DMS114 treated with DMSO at 0.1 percent for 48 hours (cell line): ENCODE data around the gene TBC1D16.

Experiments
- DNase-seq: peaks from one replicate; lab custom pipeline; 2025; ENCODE audit not compliant: unreplicated experiment; lab: John Stamatoyannopoulos, UW

Gene TBC1D16

DNA sequence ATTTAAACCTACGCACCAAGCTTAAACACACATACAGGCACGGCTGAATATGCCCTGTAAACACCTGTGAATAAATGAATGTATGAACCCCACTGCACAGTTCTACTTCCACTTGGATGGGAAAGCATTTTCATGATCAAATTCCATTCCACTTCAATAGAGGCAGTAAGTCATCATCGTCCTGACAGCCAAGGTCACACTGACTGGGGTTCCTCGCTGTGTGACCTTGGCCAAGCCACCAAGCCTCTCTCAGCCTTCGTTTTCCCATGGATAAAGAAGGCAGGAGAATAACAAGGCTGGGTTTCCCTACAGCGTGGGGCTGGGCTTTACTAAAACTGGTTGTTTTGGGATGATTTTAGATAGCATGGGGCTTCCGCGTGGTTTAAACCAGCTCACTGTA, 82.8 kb downstream of the TBC1D16 start:
- DNase-seq, result no peak

DNA sequence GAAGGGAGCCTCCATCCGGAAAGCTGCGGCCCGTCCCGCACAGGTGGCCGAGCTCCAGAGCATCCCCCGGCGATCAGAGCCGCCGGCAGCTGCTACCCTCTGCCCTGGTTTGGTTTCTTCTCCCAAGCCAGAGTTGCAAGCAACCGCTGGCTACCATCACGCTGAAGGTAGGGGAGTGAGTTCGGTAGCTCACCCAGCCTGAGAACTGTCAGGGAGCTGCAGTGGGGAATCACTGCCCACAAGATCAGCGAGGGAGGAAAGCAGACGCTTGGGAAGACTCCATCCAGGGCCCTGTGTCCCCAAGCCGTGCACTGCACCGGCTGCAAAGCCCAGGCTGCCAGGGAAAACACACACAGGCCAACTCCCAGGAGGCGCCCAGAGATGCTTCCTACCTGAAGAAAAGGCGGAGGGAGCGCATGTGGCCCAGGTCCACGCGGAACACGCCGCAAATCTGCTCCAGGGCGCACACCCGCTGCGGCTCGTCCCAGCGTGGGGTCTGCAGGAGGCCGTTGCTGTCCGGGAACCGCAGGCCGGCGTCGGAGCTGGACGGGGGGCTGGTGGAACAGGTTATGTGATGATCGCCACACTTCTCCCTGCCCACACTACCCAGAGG, 83.3 kb downstream of the TBC1D16 start:
- DNase-seq, result no peak

DNA sequence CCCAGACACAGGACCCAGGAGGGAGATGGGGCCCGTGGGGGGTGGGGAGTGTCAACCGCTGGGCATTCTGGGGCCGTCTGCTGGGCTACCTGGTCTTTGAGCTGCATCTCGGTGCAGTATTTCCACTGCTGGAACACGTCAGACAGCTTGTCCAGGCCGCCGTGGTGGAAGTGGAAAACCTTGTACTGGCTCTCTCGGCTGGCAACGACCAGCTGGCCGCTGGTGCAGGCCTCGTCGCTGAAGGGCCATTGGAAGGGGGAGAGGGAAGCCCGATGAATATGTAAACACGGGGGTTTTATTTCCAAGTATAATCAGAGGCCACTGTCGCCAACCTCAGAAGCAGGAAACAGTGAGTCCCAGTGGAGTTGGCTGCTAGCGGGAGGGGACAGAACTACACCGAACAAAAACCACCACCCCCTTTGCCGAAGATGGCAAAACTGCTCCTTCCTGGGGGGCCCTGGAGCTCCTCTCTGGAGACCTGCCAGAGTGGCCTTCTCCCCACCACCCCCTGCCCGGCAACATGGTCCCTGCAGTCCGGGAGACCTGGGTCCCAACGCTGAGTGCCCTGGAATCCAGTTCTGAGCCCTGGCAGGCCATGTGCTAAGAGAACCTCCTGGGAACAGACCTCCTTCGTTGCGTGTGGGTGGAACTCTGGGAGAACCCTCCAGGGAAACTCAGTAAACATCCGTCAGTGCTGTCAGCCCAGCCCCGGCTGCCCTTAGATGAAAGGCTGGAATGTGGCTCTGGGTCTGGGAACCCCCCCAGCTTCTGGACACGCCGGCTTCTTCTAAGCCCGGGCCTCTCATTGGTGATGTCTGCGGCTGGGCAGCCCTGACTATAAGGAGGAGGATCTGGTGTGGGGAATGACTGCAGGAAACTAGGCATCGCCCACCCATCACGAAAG, 84.1 kb downstream of the TBC1D16 start:
- no peak for DNase-seq

DNA sequence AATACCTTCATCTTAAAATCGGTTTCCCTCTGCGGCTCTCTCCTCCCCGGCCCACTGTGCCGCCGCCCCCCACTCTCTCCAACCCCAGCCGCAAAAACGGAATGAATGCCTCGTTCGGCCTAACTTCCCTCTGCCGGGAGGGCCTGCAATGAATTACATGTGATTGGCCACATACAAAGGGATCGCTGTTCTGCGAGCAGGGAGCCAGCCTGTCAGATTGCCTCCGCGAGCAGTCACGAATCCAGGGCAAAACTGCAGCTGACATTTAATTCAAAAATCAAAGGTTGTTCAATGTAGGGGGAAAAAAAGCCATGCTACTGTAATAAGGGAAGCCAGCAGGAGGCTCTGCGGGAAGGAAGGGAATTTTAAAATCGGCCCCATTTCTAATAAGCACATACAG, 84.9 kb downstream of the TBC1D16 start:
- no peak for DNase-seq

DNA sequence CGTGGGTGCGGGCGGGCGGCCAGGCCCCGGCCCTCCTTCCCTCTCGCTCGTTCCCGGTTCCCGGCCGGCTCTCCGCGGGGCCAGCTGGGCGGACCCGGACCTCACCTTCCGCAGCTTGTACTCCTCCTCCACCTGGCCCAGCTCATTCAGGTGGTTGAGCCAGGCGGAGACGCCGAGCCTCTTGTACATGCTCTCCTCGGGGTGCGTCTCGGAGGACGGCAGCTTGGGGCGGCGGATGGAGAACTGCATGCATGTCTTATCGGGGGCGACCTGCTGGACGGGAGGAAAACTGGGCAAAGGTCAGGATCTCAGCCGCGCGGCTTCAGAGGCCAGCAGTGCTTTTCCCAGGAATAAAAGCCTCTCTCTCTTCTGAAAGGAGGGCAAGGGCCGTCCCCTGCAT, 85.4 kb downstream of the TBC1D16 start:
- DNase-seq, result no peak

DNA sequence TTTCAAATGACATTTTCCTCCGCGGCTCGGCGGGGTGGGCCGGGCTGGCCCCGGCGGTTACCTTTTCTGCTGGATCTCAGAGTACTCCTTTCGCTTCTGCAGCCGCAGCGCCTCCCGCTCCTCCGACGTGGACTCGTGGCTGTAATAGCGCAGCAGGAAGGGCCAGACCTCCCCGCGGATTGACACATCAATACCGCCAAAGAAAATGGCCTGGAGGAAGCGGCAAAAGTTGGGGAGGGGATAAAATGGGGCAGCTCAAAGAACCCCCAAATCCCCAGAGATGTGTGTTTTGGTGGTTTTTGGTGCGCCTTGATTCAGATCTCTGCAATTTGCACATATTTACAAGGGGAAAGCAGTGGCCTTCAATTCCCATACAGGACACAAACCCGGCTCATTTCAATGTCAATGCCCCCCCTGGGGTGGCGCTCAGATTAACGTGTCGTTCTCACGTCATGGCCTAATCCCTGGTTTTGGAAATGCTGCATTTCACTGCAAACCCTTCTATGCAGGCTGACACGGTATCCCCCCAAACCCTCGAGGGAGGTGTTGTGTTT, 85.9 kb downstream of the TBC1D16 start:
- no peak for DNase-seq

DNA sequence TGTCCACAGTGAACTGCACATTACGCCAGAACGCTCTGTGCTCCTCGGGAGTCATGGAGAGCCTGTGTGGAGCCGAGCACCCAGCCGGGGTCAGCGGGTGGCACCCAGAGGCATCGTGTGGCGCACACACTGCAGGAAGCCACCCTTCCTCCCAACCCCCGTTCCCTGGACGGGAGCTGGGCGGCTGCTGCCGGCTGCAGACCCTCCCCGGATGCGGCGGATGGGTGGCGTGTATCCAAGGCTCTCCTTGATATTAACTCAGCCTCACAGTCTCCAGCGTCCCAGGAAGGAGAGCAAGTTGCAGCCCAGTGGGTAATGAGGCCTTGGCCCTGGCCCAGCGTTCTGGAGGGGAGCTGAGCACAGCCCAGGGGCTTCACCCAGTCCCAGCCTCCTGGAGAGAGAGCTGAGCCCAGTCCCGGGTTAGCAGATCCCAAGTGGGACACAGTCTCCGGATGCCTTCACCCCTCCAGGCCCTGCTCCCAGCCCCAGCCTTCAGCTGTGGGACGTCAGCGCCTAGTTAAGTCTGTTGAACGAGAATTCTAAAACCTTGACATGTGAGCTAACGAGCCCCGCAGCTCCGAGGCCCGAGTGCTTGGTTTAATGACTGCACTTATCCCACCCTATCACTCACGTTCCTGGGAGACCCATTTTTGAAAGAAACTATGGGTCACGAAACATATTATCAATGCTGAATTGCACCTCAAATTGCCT, 86.6 kb downstream of the TBC1D16 start:
- DNase-seq, result no peak

DNA sequence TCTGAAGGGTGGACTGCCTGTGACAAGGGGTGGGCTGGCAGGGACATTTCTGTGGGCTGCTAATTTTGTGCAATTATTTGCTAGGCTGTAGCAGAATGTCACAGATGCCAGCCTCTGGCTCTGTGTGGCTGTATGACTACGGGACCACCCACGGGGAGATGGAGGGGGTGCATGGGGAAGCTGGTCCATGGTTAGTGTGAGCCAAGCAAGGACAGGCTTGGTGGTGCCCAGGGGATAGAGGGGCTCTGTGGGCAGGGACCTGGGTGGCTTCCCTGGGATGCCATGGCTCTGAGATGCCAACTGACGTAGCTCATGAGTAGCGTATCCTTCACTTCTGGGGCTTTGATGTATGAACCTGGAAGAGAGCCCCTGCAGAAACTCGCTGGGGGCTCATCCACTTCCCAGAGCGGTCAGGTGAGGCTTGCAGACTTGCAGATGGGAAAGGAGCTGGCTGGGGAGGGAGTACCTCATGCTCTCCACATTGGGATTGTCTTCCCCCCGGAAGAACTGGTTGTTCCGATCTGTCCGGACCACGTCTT, 87.2 kb downstream of the TBC1D16 start:
- DNase-seq, result no peak

DNA sequence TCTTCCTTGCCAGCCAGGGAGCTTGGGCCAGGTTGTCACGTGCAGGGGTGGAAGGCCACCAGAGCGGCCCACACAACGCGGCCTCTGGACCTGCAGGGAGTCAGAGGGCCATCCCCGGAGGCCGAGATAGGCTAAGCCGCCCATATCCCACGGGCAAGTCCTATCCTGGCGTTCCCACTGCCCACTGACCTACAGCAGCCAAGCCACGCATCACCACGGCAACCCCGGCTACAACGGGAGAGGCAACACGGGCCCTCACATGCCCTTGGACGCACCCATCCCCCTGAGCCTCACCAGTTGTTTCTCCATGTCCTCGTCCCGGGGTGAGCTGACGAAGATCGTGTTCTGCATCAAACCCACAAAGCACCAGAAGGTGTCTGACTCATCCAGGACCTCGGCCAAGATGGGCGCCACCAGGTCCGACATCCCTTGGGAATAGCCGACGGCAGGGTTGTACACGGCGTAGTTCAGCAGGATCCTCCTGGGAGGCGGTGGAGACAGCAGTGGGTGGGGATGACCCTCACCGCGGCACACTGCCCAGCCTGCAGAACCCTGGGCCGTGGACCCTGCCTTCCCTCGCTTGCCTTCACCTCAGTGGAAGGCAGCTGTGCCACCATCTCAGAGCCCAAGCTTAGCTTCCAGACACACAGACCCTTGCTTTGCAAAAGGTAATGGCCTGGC, 88.2 kb downstream of the TBC1D16 start:
- DNase-seq, result no peak

DNA sequence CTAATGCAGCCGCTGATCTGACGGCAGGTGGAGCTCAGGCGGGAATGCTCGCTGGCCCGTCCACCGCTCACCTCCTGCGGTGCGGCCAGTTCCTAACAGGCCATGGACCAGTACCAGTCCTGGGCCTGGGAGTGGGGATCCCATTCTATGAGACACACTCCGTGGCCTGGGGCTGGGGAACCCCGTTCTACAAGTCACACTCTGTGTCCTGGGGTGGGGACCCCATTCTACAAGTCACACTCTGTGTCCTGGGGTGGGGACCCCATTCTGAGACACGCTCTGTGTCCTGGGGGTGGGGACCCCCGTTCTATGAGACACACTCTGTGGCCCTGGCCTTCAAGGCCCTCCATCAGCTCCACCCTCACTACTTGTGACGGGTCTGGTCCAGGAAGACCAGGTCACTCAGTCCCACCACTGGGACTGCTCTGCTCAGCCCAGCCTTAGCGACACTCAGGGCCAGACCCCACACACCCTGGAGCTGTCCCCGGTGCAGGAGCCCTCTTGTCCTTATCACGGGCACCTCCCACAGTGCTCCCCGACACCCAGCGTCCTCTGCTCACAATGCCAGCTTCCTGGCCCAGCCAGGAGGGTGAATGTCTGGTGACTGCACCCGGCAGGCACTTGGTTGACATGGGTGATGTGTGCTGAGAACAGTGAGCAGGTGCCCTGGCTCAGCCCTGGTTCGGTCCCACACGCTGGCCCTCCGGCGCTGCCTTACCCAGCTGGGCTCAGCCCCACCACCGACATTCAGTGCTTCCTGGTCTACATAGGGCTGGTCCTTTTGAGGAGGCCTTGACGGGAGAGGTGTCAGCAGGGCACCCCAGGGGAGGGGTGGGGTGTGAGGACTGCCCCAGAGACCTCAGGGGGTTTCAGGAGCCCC, 89.1 kb downstream of the TBC1D16 start:
- DNase-seq, result no peak

DNA sequence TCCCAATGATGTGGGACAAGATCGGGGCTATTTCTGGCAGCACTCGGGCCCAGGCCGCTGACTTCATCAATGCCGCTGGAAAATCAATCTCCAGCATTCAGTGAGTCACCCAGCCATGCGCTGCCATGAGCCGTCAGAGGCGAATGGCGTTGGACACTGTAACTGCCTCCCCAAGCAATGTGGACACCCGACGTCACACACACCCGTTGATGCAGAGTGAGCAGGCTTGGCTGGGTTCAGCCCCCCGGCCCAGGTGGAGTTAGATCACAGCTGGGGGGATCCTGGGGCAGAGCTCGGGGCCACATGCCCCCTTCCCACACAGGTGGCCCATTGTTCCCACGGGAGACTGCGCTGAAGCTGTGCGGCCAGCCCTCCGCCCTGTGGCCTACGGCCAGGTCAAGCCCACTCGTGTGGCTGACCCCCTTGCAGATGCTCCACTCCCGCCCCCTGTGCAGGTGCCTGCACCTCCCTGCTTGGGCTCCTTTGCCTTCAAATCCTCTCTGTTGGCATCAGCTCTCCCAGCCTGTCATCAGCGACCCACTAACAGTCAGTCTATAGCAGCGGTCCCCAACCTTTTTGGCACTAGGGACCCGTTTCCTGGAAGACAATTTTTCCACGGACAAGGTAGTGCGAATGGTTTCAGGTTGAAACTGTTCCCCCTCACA, 89.9 kb downstream of the TBC1D16 start:
- DNase-seq, result no peak

DNA sequence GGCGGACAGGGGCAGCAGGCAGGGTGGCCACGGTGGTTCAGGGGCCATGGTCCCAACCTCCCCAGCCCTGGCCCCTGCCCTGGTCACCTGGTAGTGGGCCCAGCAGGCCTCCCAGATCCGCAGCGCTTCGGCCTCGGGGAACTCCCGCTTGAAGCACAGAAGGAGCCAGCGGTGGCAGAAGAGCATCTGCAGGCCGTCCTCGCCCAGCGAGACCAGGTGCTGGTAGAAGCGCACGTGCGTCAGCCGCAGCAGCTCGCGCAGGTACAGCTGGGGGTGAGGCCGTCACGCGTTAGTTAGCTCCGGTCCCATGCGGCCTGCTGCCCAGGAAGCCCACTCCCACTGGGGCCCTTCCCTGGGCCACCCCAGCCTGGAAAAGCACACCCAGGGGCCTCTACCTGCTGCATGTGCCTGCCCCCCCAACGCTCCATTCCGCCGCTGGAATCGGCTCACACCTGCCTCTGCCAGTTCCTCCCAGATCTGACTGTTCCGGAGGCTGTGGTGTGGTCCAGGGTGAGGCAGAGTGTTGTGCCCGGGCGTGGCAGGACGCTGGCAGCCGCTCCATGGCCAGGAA, 90.8 kb downstream of the TBC1D16 start:
- DNase-seq, result no peak

DNA sequence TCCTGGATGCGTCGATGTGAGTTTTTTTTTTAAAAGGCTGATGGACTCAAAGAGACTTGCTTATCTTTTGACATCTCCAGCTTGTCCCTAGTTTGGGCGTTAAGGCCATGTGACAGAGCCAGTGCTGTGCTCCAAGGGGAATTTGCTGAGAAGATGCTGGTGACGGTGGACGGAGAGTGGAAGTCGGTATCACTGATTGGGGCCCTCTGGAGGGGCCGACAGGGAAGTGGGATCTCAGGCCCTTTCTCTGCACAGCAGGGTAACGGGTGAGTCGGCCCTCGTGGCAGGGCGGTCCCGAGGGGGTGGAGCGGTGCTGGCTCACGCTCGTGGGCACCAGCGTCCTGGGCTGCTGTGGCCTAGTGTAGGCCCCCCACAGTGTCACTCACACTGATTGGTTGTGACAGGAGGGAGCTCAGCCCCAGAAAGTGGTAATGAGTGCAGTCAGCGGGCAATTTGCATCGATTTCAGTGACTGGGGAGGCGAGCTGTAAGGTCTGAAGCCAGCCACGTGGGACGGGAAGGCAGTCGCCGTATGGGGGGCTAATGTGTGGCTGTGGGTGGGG, 91.3 kb downstream of the TBC1D16 start:
- DNase-seq, result no peak

DNA sequence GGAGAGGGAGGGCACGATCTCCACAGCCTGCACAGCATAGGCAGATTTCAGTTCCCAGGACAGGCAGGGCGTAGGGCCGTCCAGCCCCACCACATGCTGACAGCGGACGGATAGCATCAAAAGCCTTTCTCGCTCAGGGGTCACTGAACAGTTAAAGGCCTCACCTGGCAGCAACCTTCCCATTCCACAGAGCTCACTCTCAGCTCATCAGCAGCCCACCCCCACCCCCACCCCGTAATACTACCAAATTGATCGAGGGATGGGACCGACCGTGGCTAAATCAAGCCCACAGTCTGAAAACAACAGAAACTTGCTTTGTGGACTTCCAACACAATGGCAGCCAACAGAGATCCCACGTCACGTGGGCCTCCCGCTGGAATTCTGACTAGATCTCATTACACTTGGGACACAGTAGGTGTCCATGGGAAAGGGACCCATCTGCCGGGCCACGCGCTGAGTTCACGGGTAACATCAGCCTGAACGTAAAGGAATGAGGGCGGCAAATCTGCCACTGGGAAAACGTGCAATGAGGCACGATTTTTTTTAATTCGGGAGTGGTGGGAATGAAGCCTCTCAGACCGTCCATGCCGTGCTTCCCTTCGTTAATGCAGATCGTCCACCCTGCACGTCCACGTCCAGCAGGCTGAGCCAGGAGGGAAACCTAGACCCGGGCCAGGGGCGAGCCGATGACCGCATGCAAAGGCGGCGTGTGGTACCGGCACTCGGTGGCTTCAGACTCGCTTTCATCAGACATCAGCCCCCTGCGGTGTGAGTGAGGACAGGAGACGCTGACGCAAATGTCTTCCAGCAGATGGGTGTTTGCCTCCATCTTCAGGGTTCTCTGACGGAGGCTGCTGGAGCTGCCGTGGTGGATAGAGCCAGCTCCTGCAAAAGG, 92.1 kb downstream of the TBC1D16 start:
- DNase-seq, result no peak

DNA sequence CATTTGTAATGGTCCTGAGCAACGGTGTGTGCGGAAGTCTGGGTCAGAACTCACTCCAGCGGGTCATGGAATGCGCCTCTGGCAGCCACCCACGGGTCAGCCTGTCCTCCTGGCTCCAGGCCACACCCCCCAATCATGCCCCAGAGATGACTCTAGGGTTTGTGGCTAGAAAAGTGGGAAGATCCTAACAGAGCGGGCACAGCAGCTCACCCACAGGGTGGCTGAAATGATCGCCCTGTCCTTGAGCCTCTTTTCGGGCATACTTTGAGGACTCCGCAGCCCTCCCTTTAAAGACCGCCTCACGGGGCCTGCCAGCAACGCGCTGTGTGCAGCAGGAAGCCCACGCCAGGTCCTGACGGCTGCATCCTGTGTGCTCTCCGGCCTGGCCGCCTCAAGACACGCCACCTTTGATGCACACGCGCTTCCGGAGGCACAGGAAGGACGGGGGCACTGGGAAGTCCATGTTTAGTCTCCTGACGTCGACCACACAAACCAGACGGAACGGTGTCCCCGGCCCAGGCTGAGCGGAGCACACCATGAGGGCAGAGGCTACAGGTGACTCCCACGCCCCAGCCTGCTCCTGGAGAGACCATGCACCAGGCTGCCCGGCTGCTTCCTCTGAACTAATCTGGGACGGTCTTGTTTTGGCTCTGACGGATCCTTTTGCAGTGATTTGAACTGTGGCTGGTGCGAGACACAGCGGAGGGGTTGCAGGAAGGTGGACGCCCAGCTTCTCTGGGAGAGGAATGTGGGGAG, 92.9 kb downstream of the TBC1D16 start:
- DNase-seq, result no peak

DNA sequence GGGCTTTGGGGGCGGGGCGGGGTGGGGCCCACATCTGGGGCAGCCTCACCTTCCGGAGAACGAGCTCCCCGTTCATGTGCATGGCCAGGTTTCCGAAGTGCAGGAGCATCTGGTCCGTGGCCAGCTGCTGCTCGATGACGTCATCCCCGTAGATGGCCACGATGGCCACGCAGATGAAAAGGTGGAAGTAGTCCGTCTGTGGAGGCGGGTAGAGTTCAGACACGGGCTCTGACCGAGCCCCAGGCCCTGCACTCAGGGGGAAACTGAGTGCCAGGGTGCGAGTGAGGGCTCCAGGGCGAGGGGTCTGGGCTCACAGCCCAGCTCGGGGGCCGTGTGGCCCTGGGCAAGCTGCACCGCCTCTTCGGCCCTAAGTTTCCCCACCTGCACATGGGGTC, 93.7 kb downstream of the TBC1D16 start:
- no peak for DNase-seq
